ENCODE results near the gene ROGDI. TPM values are rescaled to one million over a fixed set of nuclear protein-coding genes. Genes with fewer than 3 reads are reported as not detected.

The ROGDI gene
- total and polyA plus RNA-seq, 2 experiments from 2014 or later = 21.4 to 27.3 TPM

DNA sequence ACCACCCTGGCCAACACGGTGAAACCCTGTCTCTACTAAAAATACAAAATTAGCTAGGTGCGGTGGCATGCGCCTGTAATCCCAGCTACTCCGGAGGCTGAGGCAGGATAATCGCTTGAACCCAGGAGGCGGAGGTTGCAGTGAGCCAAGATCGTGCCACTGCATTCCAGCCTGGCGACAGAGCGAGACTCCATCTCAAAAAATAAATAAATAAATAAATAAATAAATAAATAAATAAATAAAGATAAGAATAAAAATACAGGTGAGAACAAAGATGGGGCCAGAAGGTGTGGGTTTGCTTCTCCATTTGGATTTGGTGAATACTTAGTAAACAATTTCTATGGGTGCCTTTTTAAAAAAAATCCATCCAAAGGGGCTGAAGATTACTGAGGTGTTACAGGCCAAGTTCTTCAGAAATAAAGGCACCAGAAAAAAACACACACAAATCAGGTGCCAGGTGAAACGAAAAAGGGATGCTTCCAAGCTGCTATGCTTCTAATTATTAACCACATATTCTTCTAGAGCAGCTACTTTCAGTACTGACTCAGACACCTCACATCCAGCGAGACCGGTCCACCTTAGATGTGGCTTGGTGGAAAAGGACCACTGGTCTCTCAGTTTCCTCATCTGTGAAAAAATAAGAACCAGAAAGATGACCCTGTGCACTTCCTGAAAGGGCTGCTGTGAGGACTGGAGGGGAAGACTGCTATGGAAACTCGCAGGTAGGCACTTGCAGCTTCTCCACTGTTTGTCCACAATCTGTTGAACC lies 35.5 kb upstream of the ROGDI start:
- Histone ChIP-seq H3K4me1 (ENCODE audit: insufficient read depth) (no peaks in the 10 kb centered on the region), H4K20me1 (ENCODE audit: insufficient read depth) (no peaks in the 10 kb centered on the region; the same call in 1 of the 2 replicates), H3K36me3 (ENCODE audit: low read depth) (peaks cover 53% of the 10 kb centered on the region), H3K9ac (no peak overlapping the region), H3K9me2 (ENCODE audit: insufficient read depth) (no peaks in the 10 kb centered on the region), H3K27ac (no peak overlapping the region), H3K9me3 (ENCODE audit: low read depth) (no peaks in the 10 kb centered on the region), H3K4me3 (no peak overlapping the region), H3K79me2 (ENCODE audit: insufficient read depth) (peaks cover 85% of the 10 kb centered on the region), H3K27me3 (replicated peaks; ENCODE audit: insufficient read depth) (no peaks in the 10 kb centered on the region), H3F3A (ENCODE audit: insufficient read depth) (0 out of 2 replicates have a peak, but pooled peaks cover 9% of the 10 kb centered on the region), H2AFZ (no peak overlapping the region), H3K4me2 (ENCODE audit: unreplicated experiment) (no peak overlapping the region)
- no peak for TF ChIP-seq EZH2 (IDR thresholded peaks at IDR 0.05; ENCODE audit: insufficient read depth, poor library complexity, severe bottlenecking)
- no peak for TF ChIP-seq EZH2phosphoT487 (IDR thresholded peaks at IDR 0.05; ENCODE audit: insufficient read depth, low read depth)
- no peak for DNase-seq
- in situ Hi-C loops (cut with MboI) = no loop called here
- whole genome bisulfite sequencing, 2 experiments (ENCODE audit: low coverage in 1 of 2, low lambda C conversion rate in 2 of 2, missing lambda C conversion rate in 2 of 2) = 83 to 84% methylated on average over 13 of the region's 13 CpGs

DNA sequence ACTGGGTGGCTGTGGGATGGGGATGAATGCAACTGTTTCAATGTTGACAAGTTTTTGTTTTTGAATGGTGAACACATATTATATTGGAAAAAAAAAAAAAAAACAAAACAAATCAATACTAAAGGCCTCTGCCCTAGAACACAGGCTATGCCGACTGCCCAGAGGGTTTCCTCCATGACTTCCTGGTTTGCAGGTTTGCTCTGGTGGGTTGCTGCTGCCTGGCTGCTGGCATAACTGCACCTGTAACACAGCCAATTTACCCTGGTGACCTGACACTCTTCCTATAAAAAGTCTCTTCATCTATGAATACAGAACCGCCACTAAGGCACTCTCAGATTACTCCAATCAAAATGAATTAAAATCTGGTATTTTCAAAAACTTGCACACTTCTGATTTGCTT lies 34.3 kb upstream of the ROGDI start:
- H3K4me2 ChIP-seq (ENCODE audit: unreplicated experiment) = no peak overlapping the region
- 98 to 100% methylated on average over 2 of the region's 2 CpGs for WGBS, 2 experiments (ENCODE audit: low coverage in 1 of 2, low lambda C conversion rate in 2 of 2, missing lambda C conversion rate in 2 of 2)
- H3K27ac ChIP-seq = no peak overlapping the region
- H3F3A ChIP-seq (ENCODE audit: insufficient read depth) = 0 out of 2 replicates have a peak, but pooled peaks cover 9% of the 10 kb centered on the region
- H3K4me3 ChIP-seq = no peak overlapping the region
- no peak overlapping the region for H3K9ac ChIP-seq
- H3K27me3 ChIP-seq (replicated peaks; ENCODE audit: insufficient read depth) = no peaks in the 10 kb centered on the region
- peaks cover 85% of the 10 kb centered on the region for H3K79me2 ChIP-seq (ENCODE audit: insufficient read depth)
- TF ChIP-seq EZH2 (IDR thresholded peaks at IDR 0.05; ENCODE audit: insufficient read depth, poor library complexity, severe bottlenecking) (no peak), EZH2phosphoT487 (IDR thresholded peaks at IDR 0.05; ENCODE audit: insufficient read depth, low read depth) (no peak)
- H3K9me2 ChIP-seq (ENCODE audit: insufficient read depth) = no peaks in the 10 kb centered on the region
- H3K4me1 ChIP-seq (ENCODE audit: insufficient read depth) = no peaks in the 10 kb centered on the region
- no peak overlapping the region for H2AFZ ChIP-seq
- no peak for DNase-seq
- peaks cover 57% of the 10 kb centered on the region for H3K36me3 ChIP-seq (ENCODE audit: low read depth)
- in situ Hi-C loops (cut with MboI) = no loop called here
- H4K20me1 ChIP-seq (ENCODE audit: insufficient read depth) = no peaks in the 10 kb centered on the region; the same call in 1 of the 2 replicates
- H3K9me3 ChIP-seq (ENCODE audit: low read depth) = no peaks in the 10 kb centered on the region

DNA sequence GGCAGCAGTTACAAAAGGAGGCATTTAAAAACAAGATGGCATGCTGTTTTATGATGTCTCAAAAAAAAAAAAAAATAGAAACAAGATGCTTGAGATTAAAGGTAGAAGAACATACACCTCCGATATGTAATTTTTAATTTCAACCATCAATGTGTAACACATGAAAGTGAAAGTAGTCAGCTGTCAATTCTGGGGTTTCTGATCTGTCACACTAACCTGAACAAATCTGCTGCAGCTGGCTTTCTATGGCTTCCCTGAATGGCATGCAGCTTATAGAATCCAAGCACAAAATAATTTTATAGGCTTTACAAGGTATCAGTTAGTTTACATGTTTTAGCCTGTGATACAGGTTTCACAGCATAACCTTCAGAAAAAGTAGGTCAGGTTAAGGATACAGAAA lies 31.2 kb upstream of the ROGDI start:
- no peaks in the 10 kb centered on the region for H3K27me3 ChIP-seq (replicated peaks; ENCODE audit: insufficient read depth)
- no peak for DNase-seq
- WGBS, 2 experiments (ENCODE audit: low coverage in 1 of 2, low lambda C conversion rate in 2 of 2, missing lambda C conversion rate in 2 of 2) = 93 to 98% methylated on average over 1 of the region's 1 CpG
- no peak overlapping the region for H2AFZ ChIP-seq
- in situ Hi-C loops (cut with MboI) = no loop called here
- no peak overlapping the region for H3K27ac ChIP-seq
- H3K4me2 ChIP-seq (ENCODE audit: unreplicated experiment) = no peak overlapping the region
- no peaks in the 10 kb centered on the region for H3K4me1 ChIP-seq (ENCODE audit: insufficient read depth)
- no peak for TF ChIP-seq EZH2 (IDR thresholded peaks at IDR 0.05; ENCODE audit: insufficient read depth, poor library complexity, severe bottlenecking)
- no peak for TF ChIP-seq EZH2phosphoT487 (IDR thresholded peaks at IDR 0.05; ENCODE audit: insufficient read depth, low read depth)
- no peaks in the 10 kb centered on the region for H3K9me2 ChIP-seq (ENCODE audit: insufficient read depth)
- H3F3A ChIP-seq (ENCODE audit: insufficient read depth) = no peaks in the 10 kb centered on the region
- no peaks in the 10 kb centered on the region for H3K9me3 ChIP-seq (ENCODE audit: low read depth)
- H3K9ac ChIP-seq = no peak overlapping the region
- H3K36me3 ChIP-seq (ENCODE audit: low read depth) = peaks cover 49% of the 10 kb centered on the region
- no peaks in the 10 kb centered on the region for H4K20me1 ChIP-seq (ENCODE audit: insufficient read depth)
- peaks cover 67% of the 10 kb centered on the region for H3K79me2 ChIP-seq (ENCODE audit: insufficient read depth)
- H3K4me3 ChIP-seq = no peak overlapping the region

GRCh38 chr16:4832698-4833343 lies 30.4 kb upstream of the ROGDI start:
- H3F3A ChIP-seq (ENCODE audit: insufficient read depth) = no peaks in the 10 kb centered on the region
- H3K27me3 ChIP-seq (replicated peaks; ENCODE audit: insufficient read depth) = no peaks in the 10 kb centered on the region
- no peak overlapping the region for H3K4me3 ChIP-seq
- H3K27ac ChIP-seq = no peak overlapping the region
- no peaks in the 10 kb centered on the region for H3K9me3 ChIP-seq (ENCODE audit: low read depth)
- no peak overlapping the region for H3K4me2 ChIP-seq (ENCODE audit: unreplicated experiment)
- H3K9me2 ChIP-seq (ENCODE audit: insufficient read depth) = no peaks in the 10 kb centered on the region
- no peaks in the 10 kb centered on the region for H4K20me1 ChIP-seq (ENCODE audit: insufficient read depth)
- H3K79me2 ChIP-seq (ENCODE audit: insufficient read depth) = peaks cover 68% of the 10 kb centered on the region
- H2AFZ ChIP-seq = no peak overlapping the region
- TF ChIP-seq EZH2 (IDR thresholded peaks at IDR 0.05; ENCODE audit: insufficient read depth, poor library complexity, severe bottlenecking) (no peak), EZH2phosphoT487 (IDR thresholded peaks at IDR 0.05; ENCODE audit: insufficient read depth, low read depth) (no peak)
- peaks cover 55% of the 10 kb centered on the region for H3K36me3 ChIP-seq (ENCODE audit: low read depth)
- H3K9ac ChIP-seq = no peak overlapping the region
- H3K4me1 ChIP-seq (ENCODE audit: insufficient read depth) = no peaks in the 10 kb centered on the region
- 91 to 93% methylated on average over 6 of the region's 6 CpGs for WGBS, 2 experiments (ENCODE audit: low coverage in 1 of 2, low lambda C conversion rate in 2 of 2, missing lambda C conversion rate in 2 of 2)
- in situ Hi-C loops (cut with MboI) = no loop called here
- DNase-seq = no peak
